NCI-H446 treated with DMSO at 0.1 percent for 48 hours (cell line): ENCODE results near the gene CDKAL1.
A peak's percentile ranks its signal among the peaks of the same experiment; 100 is the strongest.
"Not testable (repeated sequence)": the region's sequence is repeated elsewhere in the genome, so short reads cannot be mapped to it uniquely, and the experiment has no call there.

ENCODE experiments used
- DNase-seq: peaks from one replicate; lab custom pipeline; 2025; lab: John Stamatoyannopoulos, UW

The CDKAL1 gene

GRCh38 chr6:21180155-21180554 is 645.9 kb downstream of the CDKAL1 start:
- no peak for DNase-seq

- DNase-seq, result no peak
Measured at GRCh38 chr6:21180800-21181337, 646.6 kb downstream of the CDKAL1 start.

- no peak for DNase-seq
Measured at GRCh38 chr6:21181866-21182265, 647.6 kb downstream of the CDKAL1 start.

GRCh38 chr6:21182589-21182988 is 648.3 kb downstream of the CDKAL1 start:
- DNase-seq, result no peak

- peak; percentile 66 for DNase-seq
Measured at GRCh38 chr6:21185861-21186478, 651.7 kb downstream of the CDKAL1 start.

GRCh38 chr6:21186479-21187055 is 652.3 kb downstream of the CDKAL1 start:
- no peak for DNase-seq

- no peak for DNase-seq
Measured at GRCh38 chr6:21187485-21187884, 653.2 kb downstream of the CDKAL1 start.

GRCh38 chr6:21188505-21189223 is 654.4 kb downstream of the CDKAL1 start:
- peak; percentile 58 for DNase-seq

GRCh38 chr6:21189759-21190158 is 655.5 kb downstream of the CDKAL1 start:
- DNase-seq, result no peak

GRCh38 chr6:21190701-21191100 is 656.4 kb downstream of the CDKAL1 start:
- DNase-seq, result no peak

GRCh38 chr6:21193790-21194475 is 659.7 kb downstream of the CDKAL1 start:
- no peak for DNase-seq

- not testable (repeated sequence) for DNase-seq
Measured at GRCh38 chr6:21195301-21195700, 661.0 kb downstream of the CDKAL1 start.

- no peak for DNase-seq
Measured at GRCh38 chr6:21198032-21198640, 663.9 kb downstream of the CDKAL1 start.

- DNase-seq, result peak; percentile 75
Measured at GRCh38 chr6:21199262-21199661, 665.0 kb downstream of the CDKAL1 start.

- DNase-seq, result no peak
Measured at GRCh38 chr6:21200134-21200870, 666.0 kb downstream of the CDKAL1 start.

GRCh38 chr6:21201187-21201586 is 666.9 kb downstream of the CDKAL1 start:
- DNase-seq, result no peak

GRCh38 chr6:21201637-21202350 is 667.5 kb downstream of the CDKAL1 start:
- peak; percentile 40 for DNase-seq

GRCh38 chr6:21202521-21202920 is 668.3 kb downstream of the CDKAL1 start:
- no peak for DNase-seq

GRCh38 chr6:21204951-21205350 is 670.7 kb downstream of the CDKAL1 start:
- DNase-seq, result no peak

GRCh38 chr6:21208081-21208795 is 674.0 kb downstream of the CDKAL1 start:
- no peak for DNase-seq
